ENCODE measurements around the gene TPRA1. TPM values are rescaled to one million over a fixed set of nuclear protein-coding genes. Genes with fewer than 3 reads are reported as not detected.

The TPRA1 gene
- total RNA-seq, 1 experiment from 2014 or later: 20.2 TPM

- Histone ChIP-seq H3K9me3 (ENCODE audit: low read depth, low read length, poor library complexity, severe bottlenecking) (no peaks in the 10 kb centered on the region), H3K36me3 (ENCODE audit: insufficient read depth, low read length, poor library complexity, severe bottlenecking) (no peaks in the 10 kb centered on the region), H3K27ac (ENCODE audit: low read depth, low read length, poor library complexity, severe bottlenecking) (no peak overlapping the region), H3K27me3 (replicated peaks; ENCODE audit: insufficient read depth, low read depth, low read length, poor library complexity) (no peaks in the 10 kb centered on the region), H3K4me1 (ENCODE audit: insufficient read depth, low read length, poor library complexity, severe bottlenecking) (peaks cover 8% of the 10 kb centered on the region), H3K4me3 (ENCODE audit: low read depth, low read length, poor library complexity, severe bottlenecking) (no peak overlapping the region)
- no peak for TF ChIP-seq CTCF (conservative IDR thresholded peaks at IDR 0.05; ENCODE audit: low read depth, low read length)
- TF ChIP-seq EZH2 (IDR thresholded peaks at IDR 0.05; ENCODE audit: borderline replicate concordance, low read depth, low read length, poor library complexity, severe bottlenecking): no peak
- POLR2A ChIA-PET (ENCODE audit: low non-redundant PET): no interaction called here
- CTCF ChIA-PET: no interaction called here
- DNase-seq (ENCODE audit: low spot score): no peak
- no TSS peak for BruUV-seq (replicated peaks)
- intact Hi-C loops (cut with micrococcal nuclease; ENCODE audit: unreplicated experiment): loop anchor here (2.0 to 5.0 kb wide), 3 partner anchors 793 to 1023 kb away; partner anchors contain the start of gene CHST13
Observed at GRCh38 chr3:127544803-127545201, 45.7 kb downstream of the TPRA1 start.

- H3K36me3 ChIP-seq (ENCODE audit: insufficient read depth, low read length, poor library complexity, severe bottlenecking): no peaks in the 10 kb centered on the region
- CTCF ChIA-PET: no interaction called here
- POLR2A ChIA-PET (ENCODE audit: low non-redundant PET): no interaction called here
- TF ChIP-seq CTCF (conservative IDR thresholded peaks at IDR 0.05; ENCODE audit: low read depth, low read length) (peak; percentile 81), EZH2 (IDR thresholded peaks at IDR 0.05; ENCODE audit: borderline replicate concordance, low read depth, low read length, poor library complexity, severe bottlenecking) (no peak)
- intact Hi-C loops (cut with micrococcal nuclease; ENCODE audit: unreplicated experiment): loop anchor here (2.0 to 5.0 kb wide), 2 partner anchors 792 to 865 kb away; no protein-coding TSS in a partner anchor
- BruUV-seq (replicated peaks): no TSS peak
- H3K4me1 ChIP-seq (ENCODE audit: insufficient read depth, low read length, poor library complexity, severe bottlenecking): peaks cover 8% of the 10 kb centered on the region
- H3K27me3 ChIP-seq (replicated peaks; ENCODE audit: insufficient read depth, low read depth, low read length, poor library complexity): peaks cover 3% of the 10 kb centered on the region
- H3K4me3 ChIP-seq (ENCODE audit: low read depth, low read length, poor library complexity, severe bottlenecking): no peak overlapping the region
- peak; percentile 70 for DNase-seq (ENCODE audit: low spot score)
- H3K9me3 ChIP-seq (ENCODE audit: low read depth, low read length, poor library complexity, severe bottlenecking): no peaks in the 10 kb centered on the region
- H3K27ac ChIP-seq (ENCODE audit: low read depth, low read length, poor library complexity, severe bottlenecking): no peak overlapping the region
Observed at GRCh38 chr3:127544192-127544802, 46.2 kb downstream of the TPRA1 start.

DNA sequence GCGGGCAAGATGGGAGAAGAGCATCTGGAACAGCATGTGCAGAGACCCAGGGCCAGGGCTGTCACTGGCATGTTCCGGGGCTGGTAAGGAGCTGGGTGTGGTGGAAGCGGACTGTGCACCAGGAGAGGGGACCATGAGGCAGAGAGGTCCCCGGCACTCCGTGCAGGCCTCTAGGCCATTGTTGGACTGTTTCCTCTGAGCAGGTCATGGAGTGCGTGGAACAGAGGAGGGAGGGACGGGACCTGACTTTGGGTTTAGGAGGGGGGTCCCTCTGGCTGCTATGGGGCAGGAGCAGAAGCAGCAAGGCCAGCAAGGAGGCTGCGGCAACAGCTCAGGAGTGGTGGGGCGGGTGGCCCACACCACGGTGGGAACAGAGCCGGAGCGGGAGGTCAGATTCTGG, 47.1 kb downstream of the TPRA1 start:
- intact Hi-C loops (cut with micrococcal nuclease; ENCODE audit: unreplicated experiment): loop anchor here (5.0 kb wide), 1 partner anchor 791 kb away; no protein-coding TSS in a partner anchor
- no peak for DNase-seq (ENCODE audit: low spot score)
- H3K9me3 ChIP-seq (ENCODE audit: low read depth, low read length, poor library complexity, severe bottlenecking): no peaks in the 10 kb centered on the region
- H3K4me3 ChIP-seq (ENCODE audit: low read depth, low read length, poor library complexity, severe bottlenecking): no peak overlapping the region
- BruUV-seq (replicated peaks): no TSS peak
- ChIA-PET CTCF (no interaction called here), POLR2A (ENCODE audit: low non-redundant PET) (no interaction called here)
- peaks cover 8% of the 10 kb centered on the region for H3K4me1 ChIP-seq (ENCODE audit: insufficient read depth, low read length, poor library complexity, severe bottlenecking)
- H3K27me3 ChIP-seq (replicated peaks; ENCODE audit: insufficient read depth, low read depth, low read length, poor library complexity): peaks cover 4% of the 10 kb centered on the region
- no peak overlapping the region for H3K27ac ChIP-seq (ENCODE audit: low read depth, low read length, poor library complexity, severe bottlenecking)
- no peak for TF ChIP-seq CTCF (conservative IDR thresholded peaks at IDR 0.05; ENCODE audit: low read depth, low read length)
- TF ChIP-seq EZH2 (IDR thresholded peaks at IDR 0.05; ENCODE audit: borderline replicate concordance, low read depth, low read length, poor library complexity, severe bottlenecking): no peak
- H3K36me3 ChIP-seq (ENCODE audit: insufficient read depth, low read length, poor library complexity, severe bottlenecking): no peaks in the 10 kb centered on the region

All from A673 (cell line).